ENCODE measurements around the gene NR2C2.

DNA sequence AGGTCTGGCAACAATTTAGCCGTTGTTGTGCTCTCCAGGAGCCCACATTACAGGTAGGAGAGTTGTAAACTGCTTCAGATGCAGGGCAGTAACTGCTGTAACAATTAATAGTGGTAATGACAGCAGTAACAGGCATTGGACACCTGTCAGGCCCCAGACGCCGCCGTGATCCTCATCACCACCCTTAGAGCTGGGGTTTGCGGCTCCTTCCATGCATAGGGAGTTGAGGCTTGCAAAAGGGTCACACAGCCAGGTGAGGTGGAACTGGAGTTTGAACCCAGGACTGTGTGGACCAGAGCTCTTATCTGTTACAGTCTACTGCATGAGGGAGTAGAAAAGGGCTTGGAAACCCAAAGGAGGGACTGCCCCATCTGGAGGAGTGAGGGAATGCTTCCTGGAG lies 26.8 kb upstream of the NR2C2 start:
- TF ChIP-seq, protein P1, sequence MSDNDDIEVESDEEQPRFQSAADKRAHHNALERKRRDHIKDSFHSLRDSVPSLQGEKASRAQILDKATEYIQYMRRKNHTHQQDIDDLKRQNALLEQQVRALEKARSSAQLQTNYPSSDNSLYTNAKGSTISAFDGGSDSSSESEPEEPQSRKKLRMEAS (IDR thresholded peaks at IDR 0.05): no peak
- TF ChIP-seq RAD21 (IDR thresholded peaks at IDR 0.05; ENCODE audit: low read depth) (no peak), CEBPB (IDR thresholded peaks at IDR 0.05) (no peak), EP300 (IDR thresholded peaks at IDR 0.05; ENCODE audit: borderline replicate concordance) (no peak), FOXM1 (IDR thresholded peaks at IDR 0.05; ENCODE audit: borderline replicate concordance, low read depth) (no peak), TAF1 (IDR thresholded peaks at IDR 0.05; ENCODE audit: low read depth) (no peak), YY1 (IDR thresholded peaks at IDR 0.05; ENCODE audit: low read depth) (no peak), CREB1 (IDR thresholded peaks at IDR 0.05; ENCODE audit: low read depth) (no peak)
- TF ChIP-seq, protein P2, sequence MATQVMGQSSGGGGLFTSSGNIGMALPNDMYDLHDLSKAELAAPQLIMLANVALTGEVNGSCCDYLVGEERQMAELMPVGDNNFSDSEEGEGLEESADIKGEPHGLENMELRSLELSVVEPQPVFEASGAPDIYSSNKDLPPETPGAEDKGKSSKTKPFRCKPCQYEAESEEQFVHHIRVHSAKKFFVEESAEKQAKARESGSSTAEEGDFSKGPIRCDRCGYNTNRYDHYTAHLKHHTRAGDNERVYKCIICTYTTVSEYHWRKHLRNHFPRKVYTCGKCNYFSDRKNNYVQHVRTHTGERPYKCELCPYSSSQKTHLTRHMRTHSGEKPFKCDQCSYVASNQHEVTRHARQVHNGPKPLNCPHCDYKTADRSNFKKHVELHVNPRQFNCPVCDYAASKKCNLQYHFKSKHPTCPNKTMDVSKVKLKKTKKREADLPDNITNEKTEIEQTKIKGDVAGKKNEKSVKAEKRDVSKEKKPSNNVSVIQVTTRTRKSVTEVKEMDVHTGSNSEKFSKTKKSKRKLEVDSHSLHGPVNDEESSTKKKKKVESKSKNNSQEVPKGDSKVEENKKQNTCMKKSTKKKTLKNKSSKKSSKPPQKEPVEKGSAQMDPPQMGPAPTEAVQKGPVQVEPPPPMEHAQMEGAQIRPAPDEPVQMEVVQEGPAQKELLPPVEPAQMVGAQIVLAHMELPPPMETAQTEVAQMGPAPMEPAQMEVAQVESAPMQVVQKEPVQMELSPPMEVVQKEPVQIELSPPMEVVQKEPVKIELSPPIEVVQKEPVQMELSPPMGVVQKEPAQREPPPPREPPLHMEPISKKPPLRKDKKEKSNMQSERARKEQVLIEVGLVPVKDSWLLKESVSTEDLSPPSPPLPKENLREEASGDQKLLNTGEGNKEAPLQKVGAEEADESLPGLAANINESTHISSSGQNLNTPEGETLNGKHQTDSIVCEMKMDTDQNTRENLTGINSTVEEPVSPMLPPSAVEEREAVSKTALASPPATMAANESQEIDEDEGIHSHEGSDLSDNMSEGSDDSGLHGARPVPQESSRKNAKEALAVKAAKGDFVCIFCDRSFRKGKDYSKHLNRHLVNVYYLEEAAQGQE (IDR thresholded peaks at IDR 0.05; ENCODE audit: low read depth): no peak
